A549 (cell line): ENCODE results near the gene ALAS2. TPM values are rescaled to one million over a fixed set of nuclear protein-coding genes. Genes with fewer than 3 reads are reported as not detected.

Experiments
- ATAC-seq, 2 experiments: fragments of 200-7000 bp in 1 of 2; fragments of >200 bp in 1 of 2; cut with Nextera tagmentation in 1 of 2; cut with Tn5 transposase in 1 of 2; 3 replicates each; pipeline versions ENCODE4 v1.8.0 to v1.9.1; 2018 to 2020; ENCODE audit warnings: mild to moderate bottlenecking in 1 of 2, moderate library complexity in 1 of 2
- CTCF ChIA-PET: fragments of 300-600 bp; sonication (Branson Sonifier 250); formaldehyde crosslinking; extraction: SDS; loops from one replicate; lab custom pipeline; 2021; ENCODE audit warnings: antibody characterized with exemption, inconsistent platforms; lab: Yijun Ruan, JAX
- POLR2A ChIA-PET: fragments of 350-600 bp; formaldehyde crosslinking; extraction: SDS; loops from one replicate; lab custom pipeline; 2021; ENCODE audit warnings: antibody characterized with exemption, inconsistent platforms; lab: Yijun Ruan, JAX
- DNase-seq, 2 experiments: peaks; one replicate each; pipeline versions ENCODE4 v3.0.0 to v3.0.0-alpha.2; 2011 to 2016; ENCODE audit warnings: low read depth in 1 of 2, low spot score in 1 of 2
- FAIRE-seq: peaks from 2 replicates; lab custom pipeline; 2011; peaks lifted over from hg19 to GRCh38; lab: Jason Lieb, UNC
- H3K27ac ChIP-seq, 2 experiments: fragments of >200 bp; sonication (Bioruptor Twin); formaldehyde crosslinking; 3 replicates each; pipeline ENCODE4 v1.5.1; 2016 to 2017
- H3K4me1 ChIP-seq: fragments of >200 bp; sonication (Bioruptor Twin); formaldehyde crosslinking; 3 replicates; pipeline ENCODE4 v1.6.1; 2016
- H3K4me2 ChIP-seq: fragments of >200 bp; sonication (Bioruptor Twin); formaldehyde crosslinking; 3 replicates; pipeline ENCODE4 v1.6.1; 2016
- H3K4me3 ChIP-seq: fragments of >200 bp; sonication (Bioruptor Twin); formaldehyde crosslinking; 3 replicates; pipeline ENCODE4 v1.5.1; 2016
- H3K9me3 ChIP-seq: fragments of >200 bp; sonication (Bioruptor Twin); formaldehyde crosslinking; 3 replicates; pipeline ENCODE4 v1.6.1; 2016
- CEBPB ChIP-seq, 2 experiments: fragments of >200 bp in 1 of 2; sonication (Bioruptor Twin) in 1 of 2; formaldehyde crosslinking in 1 of 2; IDR thresholded peaks; 2 replicates each; pipeline ENCODE4 v1.6.1; 2012 to 2016
- EHF ChIP-seq: fragments of 250-450 bp; sonication (Bioruptor Pico); IDR thresholded peaks from 2 replicates; pipeline ENCODE4 v1.5.0; 2020; ENCODE audit warnings: mild to moderate bottlenecking
- ESRRA ChIP-seq: fragments of 150-350 bp; IDR thresholded peaks from 2 replicates; pipeline ENCODE4 v1.6.1; 2014; ENCODE audit warnings: mild to moderate bottlenecking, low read length, borderline replicate concordance
- FOSB ChIP-seq: fragments of 250-450 bp; sonication (Bioruptor Pico); IDR thresholded peaks from 2 replicates; pipeline ENCODE4 v1.5.0; 2020; ENCODE audit warnings: mild to moderate bottlenecking, moderate library complexity
- FOSL2 ChIP-seq, 2 experiments: fragments of 450-650 bp in 1 of 2; fragments of >200 bp in 1 of 2; sonication (Bioruptor Twin) in 1 of 2; formaldehyde crosslinking; IDR thresholded peaks; 2 replicates each; pipeline versions ENCODE4 v1.5.0 to v1.6.1; 2016 to 2020; ENCODE audit warnings: mild to moderate bottlenecking in 1 of 2, moderate library complexity in 1 of 2
- HOXB13 ChIP-seq: fragments of 250-450 bp; sonication (Bioruptor Pico); IDR thresholded peaks from 2 replicates; pipeline ENCODE4 v1.5.0; 2020; ENCODE audit warnings: low read depth, mild to moderate bottlenecking, moderate library complexity
- KDM5A ChIP-seq: fragments of 200-600 bp; sonication (generic); IDR thresholded peaks from 2 replicates; pipeline ENCODE4 v1.6.1; 2016; ENCODE audit warnings: antibody characterized with exemption, mild to moderate bottlenecking
- MYC ChIP-seq: IDR thresholded peaks from 2 replicates; pipeline ENCODE4 v1.6.1; 2012; ENCODE audit warnings: mild to moderate bottlenecking, inconsistent platforms, low read length, improper control_type of control experiment, borderline replicate concordance
- NPAS2 ChIP-seq: fragments of 250-450 bp; sonication (Bioruptor Pico); IDR thresholded peaks from 2 replicates; pipeline ENCODE4 v1.8.0; 2022; ENCODE audit warnings: mild to moderate bottlenecking, moderate library complexity, borderline replicate concordance
- PHF8 ChIP-seq: fragments of 200-600 bp; sonication (generic); IDR thresholded peaks from 2 replicates; pipeline ENCODE4 v1.6.1; 2016; ENCODE audit warnings: low read depth, mild to moderate bottlenecking, antibody characterized with exemption, moderate library complexity, borderline replicate concordance
- POLR2A ChIP-seq: IDR thresholded peaks from 2 replicates; pipeline ENCODE4 v1.6.1; 2012; ENCODE audit warnings: mild to moderate bottlenecking, low read length
- POLR2AphosphoS2 ChIP-seq: conservative IDR thresholded peaks from 2 replicates; pipeline ENCODE4 v1.6.1; 2012; ENCODE audit warnings: low read length, improper control_type of control experiment, inconsistent platforms
- RCOR1 ChIP-seq: fragments of 150-350 bp; IDR thresholded peaks from 2 replicates; pipeline ENCODE4 v1.6.1; 2014; ENCODE audit warnings: antibody characterized with exemption, low read length, low read depth
- RFX5 ChIP-seq: fragments of 450-650 bp; IDR thresholded peaks from 2 replicates; pipeline ENCODE4 v1.7.1; 2014; ENCODE audit warnings: antibody characterized with exemption, mild to moderate bottlenecking, moderate library complexity
- RNF2 ChIP-seq: fragments of 200-600 bp; sonication (generic); IDR thresholded peaks from 2 replicates; pipeline ENCODE4 v1.6.1; 2016; ENCODE audit warnings: low read depth, mild to moderate bottlenecking, antibody characterized with exemption, moderate library complexity, borderline replicate concordance
- SREBF2 ChIP-seq: fragments of 450-650 bp; IDR thresholded peaks from 2 replicates; pipeline ENCODE4 v1.6.1; 2014; ENCODE audit warnings: mild to moderate bottlenecking, moderate library complexity
- TFCP2L1 ChIP-seq: fragments of 250-450 bp; sonication (Bioruptor Pico); IDR thresholded peaks from 2 replicates; pipeline ENCODE4 v1.5.0; 2021; ENCODE audit warnings: mild to moderate bottlenecking
- TP53 ChIP-seq: fragments of 250-450 bp; sonication (Bioruptor Pico); IDR thresholded peaks from 2 replicates; pipeline ENCODE4 v1.5.0; 2021; ENCODE audit warnings: mild to moderate bottlenecking, moderate library complexity
- ZSCAN20 ChIP-seq: fragments of 250-450 bp; sonication (Bioruptor Pico); IDR thresholded peaks from 2 replicates; pipeline ENCODE4 v1.8.0; 2022; ENCODE audit warnings: mild to moderate bottlenecking, moderate library complexity
- WGBS: methylation state at CpG from one replicate; pipeline ENCODE4 v1.1.6; 2017; ENCODE audit errors: missing lambda C conversion rate; 5-methylcytosine and 5-hydroxymethylcytosine counted together
- polyA plus RNA-seq, 4 experiments: library from polyadenylated mRNA; depleted of rRNA in 3 of 4; stranded (reverse); fragments of >200 nt; fragmentation: RNase III in 1 of 4; extraction: RNeasy Plus Mini Kit Qiagen cat#74134 plus additional on column Dnase treatment in 1 of 4; gene quantifications; 2 replicates in 3 of 4; 3 replicates in 1 of 4; pipeline ENCODE4 v1.2.3, GENCODE V29; 2011 to 2017
- TF ChIP-seq, protein P1 (sequence below): fragments of 150-350 bp; IDR thresholded peaks from 2 replicates; pipeline ENCODE4 v1.6.1; 2014; ENCODE audit warnings: low read depth, mild to moderate bottlenecking, low read length
- TF ChIP-seq, protein P2 (sequence below): fragments of >200 bp; sonication (Bioruptor Twin); formaldehyde crosslinking; IDR thresholded peaks from 2 replicates; pipeline ENCODE4 v1.6.1; 2016
- TF ChIP-seq, protein P3 (sequence below): fragments of 250-450 bp; sonication (Bioruptor Pico); IDR thresholded peaks from 2 replicates; pipeline ENCODE4 v1.5.0; 2020; ENCODE audit warnings: low read depth, mild to moderate bottlenecking, moderate library complexity
- TF ChIP-seq, protein P4 (sequence below): IDR thresholded peaks from 2 replicates; pipeline ENCODE4 v1.6.1; 2012
- TF ChIP-seq, protein P5 (sequence below): fragments of 450-650 bp; IDR thresholded peaks from 2 replicates; pipeline ENCODE4 v1.6.1; 2014; ENCODE audit warnings: antibody characterized with exemption
- TF ChIP-seq, protein P6 (sequence below): fragments of >200 bp; sonication (Bioruptor Twin); formaldehyde crosslinking; IDR thresholded peaks from 3 replicates; pipeline ENCODE4 v1.6.1; 2016
- TF ChIP-seq, protein P7 (sequence below): IDR thresholded peaks from 2 replicates; pipeline ENCODE4 v1.6.1; 2012; ENCODE audit warnings: low read depth, borderline replicate concordance

The ALAS2 gene
- polyA plus RNA-seq, 2 of the 4 experiments (the other 2 are of a cell fraction) = not detected

DNA sequence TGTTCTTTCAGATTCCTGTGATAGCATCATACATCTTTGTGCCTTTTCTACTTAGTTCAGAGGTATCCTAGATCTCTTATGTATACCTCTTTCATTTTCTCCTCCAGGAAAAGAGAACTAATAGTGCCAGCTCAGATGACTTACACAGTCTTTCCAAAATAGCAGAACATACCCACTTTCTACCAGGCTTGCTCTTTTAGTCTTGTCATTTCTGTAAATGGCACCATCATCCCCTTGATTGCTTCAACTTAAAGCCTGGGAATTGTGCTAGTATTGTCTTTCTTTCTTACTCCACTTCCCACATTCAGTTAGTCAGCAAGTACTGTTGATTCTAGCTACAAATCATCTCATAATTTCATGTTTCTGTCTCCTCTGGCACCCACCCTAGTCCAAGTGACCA is 25.5 kb downstream of the ALAS2 start:
- H3K4me1 ChIP-seq = peaks cover 27% of the 10 kb centered on the region
- FAIRE-seq (peak; percentile 56), DNase-seq (no peak), ATAC-seq (no peak)
- TF ChIP-seq ZSCAN20 (no peak), PHF8 (no peak), KDM5A (no peak), TP53 (CRISPR knock-in tag) (no peak), POLR2AphosphoS2 (no peak), FOSB (CRISPR knock-in tag) (no peak), NPAS2 (CRISPR knock-in tag) (no peak), RCOR1 (no peak), CEBPB (IDR thresholded peaks at IDR 0.05) (no peak), HOXB13 (CRISPR knock-in tag) (no peak), SREBF2 (no peak), RNF2 (no peak)
- TF ChIP-seq, protein P1, sequence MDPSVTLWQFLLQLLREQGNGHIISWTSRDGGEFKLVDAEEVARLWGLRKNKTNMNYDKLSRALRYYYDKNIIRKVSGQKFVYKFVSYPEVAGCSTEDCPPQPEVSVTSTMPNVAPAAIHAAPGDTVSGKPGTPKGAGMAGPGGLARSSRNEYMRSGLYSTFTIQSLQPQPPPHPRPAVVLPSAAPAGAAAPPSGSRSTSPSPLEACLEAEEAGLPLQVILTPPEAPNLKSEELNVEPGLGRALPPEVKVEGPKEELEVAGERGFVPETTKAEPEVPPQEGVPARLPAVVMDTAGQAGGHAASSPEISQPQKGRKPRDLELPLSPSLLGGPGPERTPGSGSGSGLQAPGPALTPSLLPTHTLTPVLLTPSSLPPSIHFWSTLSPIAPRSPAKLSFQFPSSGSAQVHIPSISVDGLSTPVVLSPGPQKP = no peak
- TF ChIP-seq, protein P2, sequence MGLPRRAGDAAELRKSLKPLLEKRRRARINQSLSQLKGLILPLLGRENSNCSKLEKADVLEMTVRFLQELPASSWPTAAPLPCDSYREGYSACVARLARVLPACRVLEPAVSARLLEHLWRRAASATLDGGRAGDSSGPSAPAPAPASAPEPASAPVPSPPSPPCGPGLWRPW = no peak
- TF ChIP-seq, protein P3, sequence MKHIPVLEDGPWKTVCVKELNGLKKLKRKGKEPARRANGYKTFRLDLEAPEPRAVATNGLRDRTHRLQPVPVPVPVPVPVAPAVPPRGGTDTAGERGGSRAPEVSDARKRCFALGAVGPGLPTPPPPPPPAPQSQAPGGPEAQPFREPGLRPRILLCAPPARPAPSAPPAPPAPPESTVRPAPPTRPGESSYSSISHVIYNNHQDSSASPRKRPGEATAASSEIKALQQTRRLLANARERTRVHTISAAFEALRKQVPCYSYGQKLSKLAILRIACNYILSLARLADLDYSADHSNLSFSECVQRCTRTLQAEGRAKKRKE = no peak
- TF ChIP-seq, protein P4, sequence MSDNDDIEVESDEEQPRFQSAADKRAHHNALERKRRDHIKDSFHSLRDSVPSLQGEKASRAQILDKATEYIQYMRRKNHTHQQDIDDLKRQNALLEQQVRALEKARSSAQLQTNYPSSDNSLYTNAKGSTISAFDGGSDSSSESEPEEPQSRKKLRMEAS = no peak
- TF ChIP-seq, protein P5, sequence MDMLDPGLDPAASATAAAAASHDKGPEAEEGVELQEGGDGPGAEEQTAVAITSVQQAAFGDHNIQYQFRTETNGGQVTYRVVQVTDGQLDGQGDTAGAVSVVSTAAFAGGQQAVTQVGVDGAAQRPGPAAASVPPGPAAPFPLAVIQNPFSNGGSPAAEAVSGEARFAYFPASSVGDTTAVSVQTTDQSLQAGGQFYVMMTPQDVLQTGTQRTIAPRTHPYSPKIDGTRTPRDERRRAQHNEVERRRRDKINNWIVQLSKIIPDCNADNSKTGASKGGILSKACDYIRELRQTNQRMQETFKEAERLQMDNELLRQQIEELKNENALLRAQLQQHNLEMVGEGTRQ = no peak
- H3K9me3 ChIP-seq = no peaks in the 10 kb centered on the region
- H3K4me2 ChIP-seq = no peak overlapping the region
- CTCF ChIA-PET = no interaction called here
- no peak overlapping the region for H3K27ac ChIP-seq
- POLR2A ChIA-PET = no interaction called here
- H3K4me3 ChIP-seq = no peak overlapping the region

DNA sequence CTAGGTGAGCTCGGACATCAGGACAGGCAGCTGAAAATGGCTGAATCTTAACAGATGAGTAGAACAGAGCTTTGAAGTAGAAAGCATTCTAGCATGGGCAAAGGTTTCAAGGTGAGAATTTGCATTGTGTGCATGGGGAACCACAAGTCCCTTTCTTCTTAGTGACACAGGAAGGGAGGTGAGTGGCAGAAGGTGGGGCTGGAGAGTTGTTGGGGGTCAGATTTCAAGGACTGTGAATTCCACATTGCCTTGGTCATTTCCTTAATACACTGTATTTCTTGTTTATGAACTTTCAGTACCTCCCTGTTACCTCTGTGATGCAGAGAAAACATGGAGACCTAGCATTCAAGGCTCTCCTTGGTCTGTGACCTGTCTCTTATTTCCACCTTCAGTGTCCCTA is 26.5 kb downstream of the ALAS2 start:
- DNase-seq = no peak
- ChIA-PET CTCF (no interaction called here), POLR2A (no interaction called here)
- no CpG with 5 or more reads among the region's 1 CpG for WGBS
- Histone ChIP-seq H3K9me3 (no peaks in the 10 kb centered on the region), H3K4me3 (no peak overlapping the region), H3K27ac (no peak overlapping the region), H3K4me2 (no peak overlapping the region), H3K4me1 (peaks cover 27% of the 10 kb centered on the region)
- TF ChIP-seq EHF (CRISPR knock-in tag) = no peak
- no peak for ATAC-seq
- no peak for FAIRE-seq

DNA sequence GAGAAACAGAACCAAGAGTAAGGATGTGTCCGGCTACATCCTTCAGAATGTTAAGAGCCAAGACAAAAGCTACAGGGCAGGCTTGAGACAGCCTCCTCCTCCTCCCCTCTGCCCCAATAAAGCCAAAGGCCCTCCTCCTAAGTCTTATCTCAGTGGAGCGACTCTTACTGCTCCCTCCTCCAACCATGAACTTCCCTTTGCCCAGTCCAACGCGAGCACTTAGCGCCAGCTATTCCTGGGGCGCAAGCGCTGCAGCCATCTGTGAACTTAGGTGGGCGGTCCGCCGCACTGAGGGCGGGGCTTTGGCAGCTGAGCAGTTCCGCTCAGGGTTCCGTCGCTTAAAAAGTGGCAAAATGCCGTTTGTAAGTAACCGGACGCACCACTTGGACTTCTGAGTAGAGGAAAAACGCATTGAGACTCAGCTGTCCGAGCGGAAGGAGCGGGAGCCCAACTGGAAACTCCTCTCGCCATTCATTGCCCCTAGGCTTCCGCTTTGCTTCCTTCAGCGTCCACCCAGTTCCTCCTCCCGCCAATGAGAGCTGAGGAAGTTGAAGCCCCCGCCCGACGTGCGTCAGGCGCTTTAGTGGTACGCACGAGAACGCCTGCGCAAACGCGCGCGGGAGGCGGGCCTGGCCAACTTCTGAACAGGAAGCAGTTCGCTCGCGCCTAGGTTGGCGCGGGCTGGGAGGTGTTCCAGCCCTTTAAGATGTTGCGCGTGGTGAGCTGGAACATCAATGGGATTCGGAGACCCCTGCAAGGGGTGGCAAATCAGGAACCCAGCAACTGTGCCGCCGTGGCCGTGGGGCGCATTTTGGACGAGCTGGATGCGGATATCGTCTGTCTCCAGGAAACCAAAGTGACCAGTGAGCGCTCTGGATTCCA is 30.8 kb downstream of the ALAS2 start, which contains the start of gene APEX2:
APEX2 (plus strand) TSS at position 647 of the 882 bp plus-strand sequence; CDS start at position 707, 60 bp downstream.
- WGBS = 2% methylated on average over 29 of the region's 55 CpGs
- TF ChIP-seq, protein P6, sequence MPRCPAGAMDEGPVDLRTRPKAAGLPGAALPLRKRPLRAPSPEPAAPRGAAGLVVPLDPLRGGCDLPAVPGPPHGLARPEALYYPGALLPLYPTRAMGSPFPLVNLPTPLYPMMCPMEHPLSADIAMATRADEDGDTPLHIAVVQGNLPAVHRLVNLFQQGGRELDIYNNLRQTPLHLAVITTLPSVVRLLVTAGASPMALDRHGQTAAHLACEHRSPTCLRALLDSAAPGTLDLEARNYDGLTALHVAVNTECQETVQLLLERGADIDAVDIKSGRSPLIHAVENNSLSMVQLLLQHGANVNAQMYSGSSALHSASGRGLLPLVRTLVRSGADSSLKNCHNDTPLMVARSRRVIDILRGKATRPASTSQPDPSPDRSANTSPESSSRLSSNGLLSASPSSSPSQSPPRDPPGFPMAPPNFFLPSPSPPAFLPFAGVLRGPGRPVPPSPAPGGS = peak; percentile 65; the same call in 2 of the 3 replicates
- TF ChIP-seq PHF8 = peak; percentile 45
- no peak for TF ChIP-seq TFCP2L1 (CRISPR knock-in tag)
- TF ChIP-seq RFX5 = 0 out of 2 replicates have a peak, but pooled peaks have one; percentile 35
- TF ChIP-seq, protein P7, sequence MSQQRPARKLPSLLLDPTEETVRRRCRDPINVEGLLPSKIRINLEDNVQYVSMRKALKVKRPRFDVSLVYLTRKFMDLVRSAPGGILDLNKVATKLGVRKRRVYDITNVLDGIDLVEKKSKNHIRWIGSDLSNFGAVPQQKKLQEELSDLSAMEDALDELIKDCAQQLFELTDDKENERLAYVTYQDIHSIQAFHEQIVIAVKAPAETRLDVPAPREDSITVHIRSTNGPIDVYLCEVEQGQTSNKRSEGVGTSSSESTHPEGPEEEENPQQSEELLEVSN = peak; percentile 18; the same call in 1 of the 2 replicates
- 0 out of 2 replicates have a peak, but pooled peaks have one; percentile 17 for TF ChIP-seq MYC
- no peak for TF ChIP-seq ESRRA
- TF ChIP-seq, protein P1 = no peak
- peak; percentile 89 for TF ChIP-seq POLR2A
- no peak for TF ChIP-seq FOSL2 (IDR thresholded peaks at IDR 0.05)
- no peak for TF ChIP-seq FOSL2 (CRISPR knock-in tag; IDR thresholded peaks at IDR 0.05)

More for the DNA sequence above, 30.8 kb downstream of the ALAS2 start, which contains the start of gene APEX2:
- Histone ChIP-seq H3K9me3 (no peaks in the 10 kb centered on the region), H3K27ac (peak within 1 kb of the TSS; percentile 82 to 96), H3K4me1 (peaks cover 5% of the 10 kb centered on the region; the same call in 2 of the 3 replicates), H3K4me3 (peak within 1 kb of the TSS; percentile 63), H3K4me2 (peak within 1 kb of the TSS; percentile 89)
- ChIA-PET CTCF (interaction anchor here (0.8 to 2.8 kb wide), 3 partner anchors 15 to 360 kb away, joined by 3 to 17 read pairs (median 4); no protein-coding TSS in a partner anchor), POLR2A (interaction anchor here (0.5 to 2.1 kb wide), 14 partner anchors 9 to 1918 kb away, joined by 3 to 36 read pairs (median 4); partner anchors contain the start of gene TSPYL2)
- FAIRE-seq (peak; percentile 100), DNase-seq (peak; percentile 83 to 96), ATAC-seq (peak; percentile 98 to 99)
